H9 (cell line): ENCODE measurements around the gene STPG3. TPM values are rescaled to one million over a fixed set of nuclear protein-coding genes. Genes with fewer than 3 reads are reported as not detected.

Source experiments
- DNase-seq: peaks from one replicate; pipeline ENCODE4 v3.0.0-alpha.2; 2017
- H2AFZ ChIP-seq: one replicate; pipeline ENCODE4 v1.6.1; 2013; ENCODE audit warnings: mild to moderate bottlenecking, low read length, control low read depth, moderate library complexity
- H2AK5ac ChIP-seq: 2 replicates; pipeline ENCODE4 v1.6.1; 2013; ENCODE audit warnings: low read length, control low read depth, mixed read lengths; ENCODE audit not compliant: insufficient read length
- H2BK120ac ChIP-seq: one replicate; pipeline ENCODE4 v1.6.1; 2013; ENCODE audit warnings: low read depth, mild to moderate bottlenecking, low read length, control low read depth, inconsistent platforms; ENCODE audit not compliant: poor library complexity, severe bottlenecking
- H2BK12ac ChIP-seq: 2 replicates; pipeline ENCODE4 v1.6.1; 2013; ENCODE audit warnings: low read length, control low read depth, mixed read lengths, low read depth; ENCODE audit not compliant: insufficient read length
- H2BK15ac ChIP-seq: 2 replicates; pipeline ENCODE4 v1.6.1; 2013; ENCODE audit warnings: low read depth, low read length, control low read depth
- H2BK20ac ChIP-seq: one replicate; pipeline ENCODE4 v1.6.1; 2013; ENCODE audit warnings: low read depth, mild to moderate bottlenecking, low read length, control low read depth, inconsistent platforms; ENCODE audit not compliant: poor library complexity, severe bottlenecking
- H2BK5ac ChIP-seq: 2 replicates; pipeline ENCODE4 v1.6.1; 2013; ENCODE audit warnings: low read length, control low read depth, mixed read lengths; ENCODE audit not compliant: insufficient read length
- H3K14ac ChIP-seq: 2 replicates; pipeline ENCODE4 v1.6.1; 2013; ENCODE audit warnings: low read length, control low read depth; ENCODE audit not compliant: insufficient read depth
- H3K18ac ChIP-seq: 2 replicates; pipeline ENCODE4 v1.6.1; 2013; ENCODE audit warnings: low read depth, mild to moderate bottlenecking, mixed read lengths, low read length, control low read depth; ENCODE audit not compliant: insufficient read length
- H3K23ac ChIP-seq: 2 replicates; pipeline ENCODE4 v1.6.1; 2013; ENCODE audit warnings: low read length, control low read depth, mixed read lengths, low read depth; ENCODE audit not compliant: insufficient read length
- H3K23me2 ChIP-seq: 2 replicates; pipeline ENCODE4 v1.6.1; 2013; ENCODE audit warnings: low read depth, mild to moderate bottlenecking, mixed read lengths, low read length, control low read depth; ENCODE audit not compliant: insufficient read length, poor library complexity, severe bottlenecking
- H3K27ac ChIP-seq: 2 replicates; pipeline ENCODE4 v1.5.1; 2013; ENCODE audit warnings: low read length, control low read depth, mixed read lengths, low read depth; ENCODE audit not compliant: insufficient read length
- H3K27me3 ChIP-seq: 2 replicates; pipeline ENCODE4 v1.6.1; 2013; ENCODE audit warnings: low read length, control low read depth, inconsistent platforms; ENCODE audit not compliant: insufficient read depth
- H3K4ac ChIP-seq: 2 replicates; pipeline ENCODE4 v1.6.1; 2013; ENCODE audit warnings: low read depth, mild to moderate bottlenecking, control low read depth, inconsistent platforms, low read length, moderate library complexity
- H3K4me1 ChIP-seq: 2 replicates; pipeline ENCODE4 v1.6.1; 2013; ENCODE audit warnings: low read length, control low read depth, inconsistent platforms; ENCODE audit not compliant: insufficient read depth
- H3K4me2 ChIP-seq: 2 replicates; pipeline ENCODE4 v1.6.1; 2013; ENCODE audit warnings: low read length, control low read depth, mixed read lengths; ENCODE audit not compliant: insufficient read length, insufficient read depth
- H3K56ac ChIP-seq: 2 replicates; pipeline ENCODE4 v1.6.1; 2013; ENCODE audit warnings: low read depth, mild to moderate bottlenecking, mixed read lengths, low read length, control low read depth; ENCODE audit not compliant: insufficient read length
- H3K79me1 ChIP-seq: 2 replicates; pipeline ENCODE4 v1.6.1; 2013; ENCODE audit warnings: low read depth, mild to moderate bottlenecking, moderate library complexity, low read length, control low read depth, inconsistent platforms; ENCODE audit not compliant: insufficient read depth, poor library complexity, severe bottlenecking
- H3K79me2 ChIP-seq: 2 replicates; pipeline ENCODE4 v1.6.1; 2013; ENCODE audit warnings: low read length, control low read depth, inconsistent platforms; ENCODE audit not compliant: insufficient read depth
- H3K9ac ChIP-seq: 2 replicates; pipeline ENCODE4 v1.6.1; 2013; ENCODE audit warnings: low read length, control low read depth, mixed read lengths; ENCODE audit not compliant: insufficient read length; ENCODE audit errors: extremely low read depth
- H3K9me3 ChIP-seq: one replicate; pipeline ENCODE4 v1.6.1; 2013; ENCODE audit warnings: low read depth, low read length, inconsistent platforms; ENCODE audit not compliant: control insufficient read depth
- H3T11ph ChIP-seq: one replicate; pipeline ENCODE4 v1.6.1; 2013; ENCODE audit warnings: mild to moderate bottlenecking, low read length, control low read depth, inconsistent platforms
- H4K20me1 ChIP-seq: one replicate; pipeline ENCODE4 v1.6.1; 2013; ENCODE audit not compliant: control insufficient read depth, insufficient read length, insufficient read depth
- H4K5ac ChIP-seq: 2 replicates; pipeline ENCODE4 v1.6.1; 2013; ENCODE audit warnings: low read depth, mild to moderate bottlenecking, mixed read lengths, low read length, control low read depth; ENCODE audit not compliant: insufficient read length
- H4K8ac ChIP-seq: replicated peaks from 2 replicates; pipeline ENCODE4 v1.6.1; 2013; ENCODE audit warnings: low read length, control low read depth, mixed read lengths, low read depth; ENCODE audit not compliant: insufficient read length
- H4K91ac ChIP-seq: 2 replicates; pipeline ENCODE4 v1.6.1; 2013; ENCODE audit warnings: low read depth, mild to moderate bottlenecking, moderate library complexity, mixed read lengths, low read length, control low read depth; ENCODE audit not compliant: insufficient read length
- H3K27ac Mint-ChIP-seq, 3 experiments: 2 replicates in 2 of 3; 3 replicates in 1 of 3; pipeline ENCODE4 v1.8.0; 2020 to 2021; ENCODE audit warnings: mixed read lengths in 3 of 3, mild to moderate bottlenecking in 1 of 3, moderate library complexity in 1 of 3
- H3K27me3 Mint-ChIP-seq: 2 replicates; pipeline ENCODE4 v1.8.0; 2021; ENCODE audit warnings: low read depth, mild to moderate bottlenecking, moderate library complexity, mixed read lengths
- H3K36me3 Mint-ChIP-seq, 3 experiments: 2 replicates in 2 of 3; 3 replicates in 1 of 3; pipeline ENCODE4 v1.8.0; 2020 to 2021; ENCODE audit warnings: low read depth in 3 of 3, mixed read lengths in 3 of 3; ENCODE audit not compliant: insufficient read depth in 1 of 3
- H3K4me1 Mint-ChIP-seq, 2 experiments: 2 replicates each; pipeline ENCODE4 v1.8.0; 2020; ENCODE audit warnings: mixed read lengths in 2 of 2
- H3K4me3 Mint-ChIP-seq, 2 experiments: 2 replicates in 1 of 2; 3 replicates in 1 of 2; pipeline ENCODE4 v1.8.0; 2020 to 2021; ENCODE audit warnings: mild to moderate bottlenecking in 2 of 2, mixed read lengths in 2 of 2, moderate library complexity in 1 of 2
- H3K9me3 Mint-ChIP-seq, 2 experiments: 2 replicates in 1 of 2; 3 replicates in 1 of 2; pipeline ENCODE4 v1.8.0; 2020; ENCODE audit warnings: mild to moderate bottlenecking in 2 of 2, mixed read lengths in 2 of 2, moderate library complexity in 1 of 2
- CTCF ChIP-seq: fragments of 200-600 bp; sonication (generic); conservative IDR thresholded peaks from 3 replicates; pipeline ENCODE4 v1.8.0; 2021; ENCODE audit warnings: antibody characterized with exemption, mild to moderate bottlenecking
- WGBS: extraction: QIAGEN DNeasy Blood & Tissue Kit; methylation state at CpG from one replicate; pipeline ENCODE4 v1.1.7; 2013; ENCODE audit warnings: missing lambda C conversion rate, low lambda C conversion rate, mixed read lengths; ENCODE audit not compliant: insufficient read length; ENCODE audit errors: extremely low coverage; 5-methylcytosine and 5-hydroxymethylcytosine counted together
- total RNA-seq: library from RNA; stranded (reverse); gene quantifications from 2 replicates; pipeline ENCODE4 v1.2.1, GENCODE V29; 2021

The STPG3 gene
- total RNA-seq, 1 experiment from 2014 or later: not detected

GRCh38 chr9:137228506-137228967 is 22.5 kb upstream of the STPG3 start:
- Histone ChIP-seq H3K27me3 (no peaks in the 10 kb centered on the region), H3K79me2 (no peaks in the 10 kb centered on the region), H3K14ac (no peak overlapping the region), H2AFZ (no peak overlapping the region), H2AK5ac (no peak overlapping the region), H2BK120ac (no peak overlapping the region), H3K56ac (no peak overlapping the region), H2BK20ac (no peak overlapping the region), H3K79me1 (no peaks in the 10 kb centered on the region), H3K23ac (no peak overlapping the region), H3K9me3 (no peaks in the 10 kb centered on the region), H2BK12ac (no peak overlapping the region), H4K5ac (no peak overlapping the region), H3K18ac (no peak overlapping the region), H3K27ac (no peak overlapping the region), H3K9ac (no peak overlapping the region), H3K23me2 (peaks cover 9% of the 10 kb centered on the region), H3K4ac (no peak overlapping the region), H3T11ph (no peak overlapping the region), H2BK5ac (no peak overlapping the region), H2BK15ac (no peak overlapping the region), H4K20me1 (no peaks in the 10 kb centered on the region), H4K8ac (no peak overlapping the region), H4K91ac (no peak overlapping the region), H3K4me2 (no peak overlapping the region), H3K4me1 (no peaks in the 10 kb centered on the region)
- no CpG with 5 or more reads among the region's 29 CpGs for WGBS
- Mint-ChIP-seq H3K4me1 (peaks cover 2 to 3% of the 10 kb centered on the region in 2 experiments), H3K9me3 (no peaks in the 10 kb centered on the region), H3K4me3 (no peak overlapping the region), H3K27me3 (no peaks in the 10 kb centered on the region; the same call in 1 of the 2 replicates), H3K36me3 (no peaks in the 10 kb centered on the region), H3K27ac (no peak overlapping the region)
- TF ChIP-seq CTCF: no peak
- DNase-seq: no peak
